Measurements from ENCODE around the gene CACNA2D2.

CACNA2D2 gene

DNA sequence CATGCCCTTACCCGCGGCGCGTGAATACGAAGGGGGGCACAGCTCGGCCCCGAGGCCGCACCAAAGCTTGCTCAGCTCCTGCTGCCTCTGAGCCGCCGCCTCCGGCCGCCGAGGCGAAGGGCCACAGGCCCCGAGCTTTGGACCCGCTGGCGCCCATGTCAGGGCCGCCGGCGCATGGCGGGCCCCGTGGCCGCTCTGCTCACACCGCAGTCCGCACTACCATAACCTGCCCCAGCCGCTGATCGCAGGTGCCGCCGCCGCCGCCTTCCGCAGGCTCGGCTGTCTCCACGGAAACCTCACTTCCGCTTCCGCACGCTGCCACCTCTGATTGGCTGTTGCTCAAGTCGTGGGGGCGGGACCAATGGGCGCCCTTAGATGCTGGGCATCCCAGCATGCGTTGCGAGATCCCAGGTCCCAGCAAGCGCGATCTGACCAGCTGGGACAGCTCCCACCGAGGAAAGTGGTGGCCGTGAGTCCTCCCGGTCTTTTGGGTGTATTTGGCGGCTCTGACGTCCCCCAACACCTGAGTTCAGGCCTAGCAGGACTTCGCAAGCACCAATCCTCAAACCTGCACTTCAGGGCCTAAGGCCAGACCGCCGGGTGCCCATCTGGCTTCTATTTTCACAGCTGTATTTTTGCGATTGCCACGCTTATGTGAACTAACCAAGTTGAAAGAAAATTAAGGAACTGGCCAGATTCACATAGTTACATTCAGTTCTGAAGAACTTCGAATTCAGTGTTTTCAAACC, 175.3 kb downstream of the CACNA2D2 start, which contains the start of gene TUSC2:
TSS of gene TUSC2 (minus strand) at position 281 of the 749 bp plus-strand sequence. CDS start at position 157, 124 bp downstream.
- DNase-seq (ENCODE audit: low spot score) (peak; percentile 84), FAIRE-seq (peak; percentile 72)

GRCh38 chr3:50327129-50327528, 176.3 kb downstream of the CACNA2D2 start:
- FAIRE-seq (no peak), DNase-seq (ENCODE audit: low spot score) (no peak)

GRCh38 chr3:50326182-50326541, 177.3 kb downstream of the CACNA2D2 start:
- FAIRE-seq, result no peak

GRCh38 chr3:50325497-50326181, 177.8 kb downstream of the CACNA2D2 start:
- DNase-seq (ENCODE audit: low spot score), result no peak
- no peak for FAIRE-seq

More at GRCh38 chr3:50326182-50326541, 177.3 kb downstream of the CACNA2D2 start:
- no peak for DNase-seq (ENCODE audit: low spot score)

- no peak for DNase-seq (ENCODE audit: low spot score)
- FAIRE-seq, result no peak
Observed at GRCh38 chr3:50325113-50325480, 178.3 kb downstream of the CACNA2D2 start.

DNA sequence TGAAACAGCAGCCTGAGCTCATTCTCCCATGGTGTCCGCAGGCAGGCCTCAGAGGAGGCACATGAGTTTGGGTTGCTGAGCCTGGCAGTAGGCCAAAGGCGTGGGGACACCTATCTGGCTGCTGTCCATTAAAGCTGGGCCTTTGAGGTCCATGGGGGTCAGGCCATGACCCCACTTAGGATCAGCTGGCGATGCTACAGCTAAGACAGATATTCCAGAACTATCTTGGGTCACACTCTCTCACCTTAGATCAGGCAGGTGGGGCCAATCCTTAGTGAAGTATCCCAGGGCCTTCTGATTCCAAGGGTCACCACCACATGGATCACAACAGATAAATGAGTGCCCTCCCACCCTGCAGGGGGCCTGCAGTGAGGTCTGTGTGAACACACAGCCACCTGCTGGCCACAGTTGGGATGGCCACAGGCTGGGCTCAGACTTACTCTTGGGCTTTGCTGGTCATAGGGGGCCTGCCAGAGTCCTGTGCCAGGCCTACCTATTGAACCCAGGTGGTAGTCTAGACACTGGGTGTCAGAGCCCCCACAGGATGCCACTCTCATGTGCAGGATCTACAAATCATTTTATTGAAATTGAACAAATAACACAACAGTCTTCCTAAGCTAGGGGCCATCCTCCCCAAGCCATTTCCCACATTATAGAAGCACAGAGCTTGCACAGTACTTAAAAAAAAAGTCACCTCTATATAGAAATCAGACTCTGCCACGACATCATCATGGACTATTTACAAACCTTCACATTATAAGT, 178.9 kb downstream of the CACNA2D2 start:
- peak; percentile 51 for DNase-seq (ENCODE audit: low spot score)
- no peak for FAIRE-seq

- no peak for FAIRE-seq
- DNase-seq (ENCODE audit: low spot score), result no peak
Observed at GRCh38 chr3:50323614-50324199, 179.7 kb downstream of the CACNA2D2 start.

- DNase-seq (ENCODE audit: low spot score), result no peak
- FAIRE-seq, result no peak
Observed at GRCh38 chr3:50323092-50323600, 180.3 kb downstream of the CACNA2D2 start.

DNA sequence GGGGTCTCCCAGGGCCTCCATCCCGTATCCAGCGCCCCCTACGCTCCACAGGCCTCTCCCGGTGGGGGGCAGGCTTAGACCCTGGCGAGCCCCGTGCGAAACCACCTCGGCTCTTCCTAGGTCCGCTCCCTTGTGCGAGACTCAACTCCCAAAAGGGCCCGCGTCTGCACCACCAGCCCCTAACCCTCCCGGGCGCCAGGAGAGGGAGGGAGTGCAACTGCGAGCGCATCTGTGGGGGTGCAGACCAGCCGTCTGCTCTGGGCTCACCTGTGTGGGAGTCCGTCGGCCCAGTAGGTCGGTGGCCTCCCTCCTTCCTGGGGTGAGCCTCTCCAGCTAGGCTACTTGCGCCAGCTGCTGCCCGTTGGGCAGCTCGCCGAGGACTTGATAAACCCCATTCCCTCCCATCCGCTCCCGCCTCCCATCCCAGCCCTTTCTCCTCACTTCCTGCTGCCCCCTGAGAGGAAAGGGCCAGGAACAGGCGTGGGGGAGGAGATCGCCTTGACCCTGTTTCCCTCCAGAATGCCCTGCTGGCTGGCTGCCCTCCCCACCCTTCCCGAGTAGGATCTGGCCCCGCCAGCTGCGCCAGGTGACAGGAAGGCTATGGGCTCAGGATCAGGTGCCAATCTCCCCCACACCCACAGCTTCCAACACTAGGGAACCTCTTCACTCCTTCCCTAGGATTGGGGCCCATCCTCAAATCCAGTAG, 180.9 kb downstream of the CACNA2D2 start, which contains the start of gene HYAL2:
TSS of gene HYAL2 (minus strand) at position 360 of the 706 bp plus-strand sequence. CDS start 2,256 bp downstream, outside the sequence.
- DNase-seq (ENCODE audit: low spot score), result no peak

DNA sequence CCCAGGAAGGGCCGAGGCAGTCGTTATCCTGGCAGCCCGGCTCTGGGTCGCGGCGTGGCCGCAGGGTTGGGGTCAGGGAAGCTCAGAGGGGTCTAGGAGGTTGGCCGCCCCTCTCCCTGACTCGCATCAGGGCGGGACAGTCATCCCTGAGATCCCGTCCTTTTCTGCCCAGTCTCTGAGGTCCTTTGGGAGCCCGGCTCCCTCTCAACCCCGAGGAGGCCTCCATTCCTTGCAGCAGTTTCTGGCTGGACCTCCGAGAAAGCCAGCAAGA, 181.4 kb downstream of the CACNA2D2 start:
- no peak for DNase-seq (ENCODE audit: low spot score)

More for the DNA sequence above, 180.9 kb downstream of the CACNA2D2 start, which contains the start of gene HYAL2:
- FAIRE-seq, result no peak

GRCh38 chr3:50321336-50322114, 181.9 kb downstream of the CACNA2D2 start:
- FAIRE-seq (no peak), DNase-seq (ENCODE audit: low spot score) (peak; percentile 63)

More for the DNA sequence above, 181.4 kb downstream of the CACNA2D2 start:
- FAIRE-seq, result no peak

DNA sequence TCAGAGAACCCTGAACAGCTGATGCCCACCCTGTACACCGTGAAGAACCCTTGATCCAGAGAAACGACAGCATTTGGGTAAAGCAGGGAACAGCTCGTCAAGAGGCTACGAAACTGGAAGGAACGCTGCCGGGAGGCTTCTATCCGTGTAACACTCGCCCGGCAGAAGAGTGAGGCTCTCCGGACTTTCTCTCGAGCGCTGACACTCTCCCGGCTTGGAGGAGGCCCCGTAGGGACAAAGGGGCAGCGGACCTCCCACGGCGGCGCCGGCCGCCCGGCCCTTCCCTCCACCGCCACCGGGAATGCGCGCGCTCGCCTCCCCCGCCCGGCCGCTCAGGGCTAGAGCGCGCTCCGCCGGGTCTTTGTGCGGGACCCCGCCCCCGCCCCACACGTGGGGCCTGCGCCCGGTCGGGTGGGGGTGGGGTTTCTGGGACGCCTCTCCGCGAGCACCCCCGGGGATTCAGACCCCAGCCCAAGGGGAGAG, 182.5 kb downstream of the CACNA2D2 start:
- FAIRE-seq, result no peak
- DNase-seq (ENCODE audit: low spot score), result peak; percentile 34

GRCh38 chr3:50319894-50320625, 183.4 kb downstream of the CACNA2D2 start:
- FAIRE-seq (no peak), DNase-seq (ENCODE audit: low spot score) (no peak)

- FAIRE-seq (no peak), DNase-seq (ENCODE audit: low spot score) (no peak)
Observed at GRCh38 chr3:50319181-50319893, 184.1 kb downstream of the CACNA2D2 start.

DNA sequence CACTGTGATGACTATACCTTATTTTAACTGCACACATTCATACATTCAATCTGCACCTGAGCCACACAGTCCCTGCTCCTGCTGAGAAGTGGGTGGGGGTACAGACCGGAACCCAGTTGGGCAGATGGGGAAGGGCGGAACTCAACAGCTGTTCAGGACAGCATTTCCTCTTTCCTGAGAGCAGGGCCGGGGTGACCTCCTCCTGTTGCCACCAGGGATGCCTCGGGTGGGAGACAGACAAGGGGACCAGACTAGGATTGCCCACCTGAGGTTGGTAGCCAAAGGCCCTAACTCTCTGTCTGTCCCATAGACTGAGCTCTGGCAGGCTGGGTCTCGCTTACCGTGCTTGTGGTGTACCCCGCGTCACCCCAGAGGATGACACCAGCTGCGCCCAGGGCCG, 184.8 kb downstream of the CACNA2D2 start:
- FAIRE-seq, result no peak

GRCh38 chr3:50318163-50318562, 185.3 kb downstream of the CACNA2D2 start:
- no peak for DNase-seq (ENCODE audit: low spot score)
- no peak for FAIRE-seq

More for the DNA sequence above, 184.8 kb downstream of the CACNA2D2 start:
- DNase-seq (ENCODE audit: low spot score), result no peak

DNA sequence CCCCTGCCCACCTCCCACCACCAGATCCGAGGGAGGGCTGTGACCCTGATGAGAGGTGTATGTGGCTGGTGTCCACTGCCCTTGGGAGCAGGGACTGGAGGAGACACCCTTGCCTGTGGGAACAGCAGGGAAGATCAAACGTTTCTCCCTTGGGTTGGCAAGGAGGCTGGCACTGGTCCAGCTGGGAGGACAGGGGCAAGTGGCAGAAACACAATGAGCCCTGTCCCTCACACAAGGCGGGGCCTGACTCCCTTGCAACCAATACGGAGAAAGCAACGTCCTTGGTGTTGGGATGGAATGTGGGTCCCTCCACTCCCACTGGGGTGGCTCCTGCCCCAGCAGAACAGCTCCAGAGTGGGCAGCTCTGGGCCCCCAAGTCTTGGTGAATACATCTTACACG, 186.1 kb downstream of the CACNA2D2 start:
- DNase-seq (ENCODE audit: low spot score) (no peak), FAIRE-seq (no peak)

GRCh38 chr3:50316657-50317242, 186.7 kb downstream of the CACNA2D2 start:
- peak; percentile 75 for DNase-seq (ENCODE audit: low spot score)
- FAIRE-seq, result peak; percentile 62

All from RCC 7860 (cell line).